Stimulated activated memory B cell treated with anti-CD40 and anti-IgM and Interleukin-4, amounts not matched to agents 10 μg/mL and 1 μg/mL and 100 μg/mL, for 72 hours (primary cell): ENCODE results near the gene TIAL1.
"Not testable (repeated sequence)": the region's sequence is repeated elsewhere in the genome, so short reads cannot be mapped to it uniquely, and the experiment has no call there.

ENCODE experiments used
- ATAC-seq: fragments of 150-1000 bp; cut with Tn5 transposase; 2 replicates; pipeline ENCODE4 v1.10.0; 2021
- H3K27ac Mint-ChIP-seq: one replicate; pipeline ENCODE4 v1.8.0; 2022; ENCODE audit warnings: mild to moderate bottlenecking, mixed read lengths
- H3K27me3 Mint-ChIP-seq: one replicate; pipeline ENCODE4 v1.8.0; 2022; ENCODE audit warnings: mixed read lengths
- H3K36me3 Mint-ChIP-seq: one replicate; pipeline ENCODE4 v1.8.0; 2022; ENCODE audit warnings: mixed read lengths
- H3K4me1 Mint-ChIP-seq: one replicate; pipeline ENCODE4 v1.8.0; 2022; ENCODE audit warnings: mixed read lengths
- H3K4me3 Mint-ChIP-seq: one replicate; pipeline ENCODE4 v1.8.0; 2022; ENCODE audit warnings: mild to moderate bottlenecking, moderate library complexity, mixed read lengths
- H3K9me3 Mint-ChIP-seq: one replicate; pipeline ENCODE4 v1.8.0; 2022; ENCODE audit warnings: mixed read lengths

TIAL1 gene

GRCh38 chr10:119620241-119621077 is 23.7 kb upstream of the TIAL1 start:
- no peaks in the 10 kb centered on the region for H3K9me3 Mint-ChIP-seq
- peaks cover 4% of the 10 kb centered on the region for H3K4me1 Mint-ChIP-seq
- H3K27me3 Mint-ChIP-seq: no peaks in the 10 kb centered on the region
- no peak overlapping the region for H3K27ac Mint-ChIP-seq
- no peak overlapping the region for H3K4me3 Mint-ChIP-seq
- ATAC-seq: no peak
- H3K36me3 Mint-ChIP-seq: no peaks in the 10 kb centered on the region

DNA sequence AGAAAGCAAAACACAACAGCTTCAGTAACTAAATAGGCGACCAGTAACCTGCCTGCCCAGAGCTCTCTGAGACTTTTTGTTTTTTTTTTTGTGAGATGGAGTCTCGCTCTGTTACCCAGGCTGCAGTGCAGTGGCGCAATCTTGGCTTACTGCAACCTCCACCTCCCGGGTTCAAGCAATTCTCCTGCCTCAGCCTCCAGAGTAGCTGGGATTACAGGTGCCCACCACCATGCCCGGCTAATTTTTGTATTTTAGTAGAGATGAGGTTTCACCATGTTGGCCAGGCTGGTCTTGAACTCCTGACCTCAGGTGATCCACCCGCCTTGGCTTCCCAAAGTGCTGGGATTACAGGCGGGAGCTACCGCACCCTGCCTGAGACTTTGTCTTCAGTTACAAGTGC is 23.0 kb upstream of the TIAL1 start:
- not testable (repeated sequence) for H3K4me1 Mint-ChIP-seq, H3K36me3 Mint-ChIP-seq, H3K27ac Mint-ChIP-seq, H3K9me3 Mint-ChIP-seq, H3K27me3 Mint-ChIP-seq, H3K4me3 Mint-ChIP-seq, ATAC-seq

GRCh38 chr10:119619215-119619614 is 22.5 kb upstream of the TIAL1 start:
- Mint-ChIP-seq H3K9me3 (no peaks in the 10 kb centered on the region), H3K4me1 (peaks cover 4% of the 10 kb centered on the region), H3K36me3 (no peaks in the 10 kb centered on the region), H3K27me3 (no peaks in the 10 kb centered on the region), H3K4me3 (no peak overlapping the region), H3K27ac (no peak overlapping the region)
- no peak for ATAC-seq

DNA sequence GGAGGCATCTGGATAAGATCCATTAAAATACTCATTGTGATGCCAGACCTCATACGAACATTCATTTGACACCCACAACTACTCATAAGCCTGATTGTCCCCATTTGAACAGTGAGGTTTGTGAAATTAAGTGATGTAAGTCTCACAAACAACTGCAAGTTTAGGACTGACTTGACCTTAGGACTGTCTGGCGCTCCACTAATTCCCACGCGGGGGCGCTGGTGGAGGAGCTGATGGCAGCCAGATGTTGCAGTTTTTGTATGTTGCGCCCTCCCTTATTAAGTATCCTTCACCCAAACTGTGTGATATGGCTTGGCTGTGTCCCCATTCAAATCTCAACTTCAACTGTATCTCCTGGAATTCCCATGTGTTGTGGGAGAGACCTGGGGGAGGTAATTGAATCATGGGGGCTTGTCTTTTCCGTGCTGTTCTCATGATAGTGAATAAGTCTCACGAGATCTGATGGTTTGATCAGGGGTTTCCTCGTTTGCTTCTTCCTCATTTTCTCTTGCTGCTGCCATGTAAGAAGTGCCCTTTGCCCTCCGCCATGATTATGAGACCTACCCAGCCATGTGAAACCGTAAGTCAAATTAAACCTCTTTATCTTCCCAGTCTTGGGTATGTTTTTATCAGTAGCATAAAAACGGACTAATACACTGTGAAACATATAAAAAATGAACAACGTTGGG is 20.3 kb upstream of the TIAL1 start:
- no peaks in the 10 kb centered on the region for H3K27me3 Mint-ChIP-seq
- no peak overlapping the region for H3K4me3 Mint-ChIP-seq
- no peak overlapping the region for H3K27ac Mint-ChIP-seq
- ATAC-seq: no peak
- no peaks in the 10 kb centered on the region for H3K9me3 Mint-ChIP-seq
- H3K4me1 Mint-ChIP-seq: peaks cover 4% of the 10 kb centered on the region
- H3K36me3 Mint-ChIP-seq: no peaks in the 10 kb centered on the region

- Mint-ChIP-seq H3K36me3 (no peaks in the 10 kb centered on the region), H3K27ac (no peak overlapping the region), H3K27me3 (no peaks in the 10 kb centered on the region), H3K4me3 (no peak overlapping the region), H3K9me3 (peaks cover 4% of the 10 kb centered on the region), H3K4me1 (peaks cover 4% of the 10 kb centered on the region)
- no peak for ATAC-seq
Measured at GRCh38 chr10:119614686-119615085, 17.9 kb upstream of the TIAL1 start.

DNA sequence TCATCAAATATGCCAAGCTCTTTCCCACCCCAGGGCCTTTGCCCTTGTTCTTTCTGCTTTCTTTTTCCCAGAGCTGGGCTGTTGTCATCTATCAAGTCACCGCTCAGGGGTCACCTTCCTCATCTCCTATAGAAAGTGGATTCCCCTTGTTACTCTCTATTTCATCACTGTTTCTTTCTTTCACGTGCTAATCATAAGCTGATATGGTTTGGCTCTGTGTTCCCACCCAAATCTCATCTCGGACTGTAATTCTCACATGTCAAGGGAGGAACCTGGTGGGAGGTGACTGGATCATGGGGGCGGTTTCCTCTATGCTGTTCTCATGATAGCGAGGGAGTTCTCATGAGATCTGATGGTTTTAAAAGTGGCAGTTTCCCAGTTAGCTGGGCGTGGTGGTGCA is 17.0 kb upstream of the TIAL1 start:
- Mint-ChIP-seq H3K27me3 (no peaks in the 10 kb centered on the region), H3K9me3 (peaks cover 4% of the 10 kb centered on the region), H3K4me3 (no peak overlapping the region), H3K4me1 (peaks cover 4% of the 10 kb centered on the region), H3K27ac (no peak overlapping the region), H3K36me3 (no peaks in the 10 kb centered on the region)
- ATAC-seq: no peak

GRCh38 chr10:119611433-119611832 is 14.7 kb upstream of the TIAL1 start:
- H3K27ac Mint-ChIP-seq: no peak overlapping the region
- no peaks in the 10 kb centered on the region for H3K27me3 Mint-ChIP-seq
- peaks cover 4% of the 10 kb centered on the region for H3K9me3 Mint-ChIP-seq
- H3K36me3 Mint-ChIP-seq: no peaks in the 10 kb centered on the region
- H3K4me1 Mint-ChIP-seq: peaks cover 6% of the 10 kb centered on the region
- no peak for ATAC-seq
- H3K4me3 Mint-ChIP-seq: no peak overlapping the region

DNA sequence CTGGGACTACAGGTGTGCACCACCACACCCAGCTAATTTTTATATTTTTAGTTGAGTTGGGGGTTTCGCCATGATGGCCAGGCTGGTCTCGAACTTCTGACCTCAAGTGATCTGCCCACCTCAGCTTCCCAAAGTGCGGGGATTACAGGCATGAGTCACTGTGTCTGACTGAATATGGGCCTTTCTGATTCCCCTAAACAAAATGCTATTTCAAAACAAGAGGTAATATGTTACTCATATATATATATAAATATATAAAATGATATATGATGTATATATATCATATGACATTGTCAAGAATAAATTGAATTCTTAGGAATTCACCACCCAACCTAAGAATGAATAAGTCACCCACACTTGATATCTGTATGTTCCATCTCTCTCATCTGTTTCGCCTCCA is 12.8 kb upstream of the TIAL1 start:
- Mint-ChIP-seq H3K36me3 (no peaks in the 10 kb centered on the region), H3K4me3 (no peak overlapping the region), H3K27ac (no peak overlapping the region), H3K9me3 (peaks cover 4% of the 10 kb centered on the region), H3K27me3 (no peaks in the 10 kb centered on the region), H3K4me1 (peaks cover 6% of the 10 kb centered on the region)
- ATAC-seq: no peak

DNA sequence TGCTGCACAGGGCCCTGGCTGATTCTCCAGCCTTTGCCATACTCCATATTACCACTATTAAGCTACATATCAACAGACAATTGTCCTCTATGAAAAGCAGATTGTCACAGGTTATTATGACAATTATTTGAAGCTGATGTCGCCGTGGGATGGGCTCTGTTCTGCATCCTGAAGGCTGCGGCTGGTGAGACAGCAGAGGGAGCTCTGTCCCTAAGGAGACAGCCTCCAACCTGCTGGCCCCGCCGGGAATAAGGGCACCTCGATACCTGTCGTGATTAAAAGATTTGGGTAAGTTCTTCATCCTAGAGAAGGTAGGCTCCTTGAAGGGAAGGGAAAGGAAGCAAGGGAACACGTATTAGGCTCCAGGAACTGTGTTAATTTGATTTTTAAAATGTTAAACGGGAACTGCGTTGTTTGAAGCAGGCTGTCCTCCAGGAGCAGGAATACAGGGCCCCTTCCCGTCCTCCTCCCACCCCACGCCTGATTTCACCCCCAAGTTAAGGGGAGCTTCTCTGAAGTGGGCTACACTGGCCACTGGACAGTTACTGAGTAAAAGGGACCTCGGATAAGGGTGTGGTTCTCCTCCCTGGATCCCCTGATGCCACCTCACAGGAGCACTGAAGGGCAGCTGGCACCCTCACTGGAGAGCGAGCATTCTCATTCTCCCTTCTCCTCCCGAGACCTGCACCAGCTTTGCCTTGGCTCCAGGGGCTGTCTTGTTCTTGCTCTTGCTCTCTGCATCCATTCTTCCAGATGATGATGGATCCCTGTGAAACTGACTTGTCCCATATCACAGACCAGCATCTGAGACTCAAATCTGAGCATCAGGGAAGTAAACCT is 11.8 kb upstream of the TIAL1 start:
- ATAC-seq: peak; percentile 31
- peak overlapping the region; percentile 29 for H3K4me3 Mint-ChIP-seq
- H3K27ac Mint-ChIP-seq: no peak overlapping the region
- H3K36me3 Mint-ChIP-seq: no peaks in the 10 kb centered on the region
- H3K27me3 Mint-ChIP-seq: no peaks in the 10 kb centered on the region
- peaks cover 6% of the 10 kb centered on the region for H3K4me1 Mint-ChIP-seq
- peaks cover 4% of the 10 kb centered on the region for H3K9me3 Mint-ChIP-seq

DNA sequence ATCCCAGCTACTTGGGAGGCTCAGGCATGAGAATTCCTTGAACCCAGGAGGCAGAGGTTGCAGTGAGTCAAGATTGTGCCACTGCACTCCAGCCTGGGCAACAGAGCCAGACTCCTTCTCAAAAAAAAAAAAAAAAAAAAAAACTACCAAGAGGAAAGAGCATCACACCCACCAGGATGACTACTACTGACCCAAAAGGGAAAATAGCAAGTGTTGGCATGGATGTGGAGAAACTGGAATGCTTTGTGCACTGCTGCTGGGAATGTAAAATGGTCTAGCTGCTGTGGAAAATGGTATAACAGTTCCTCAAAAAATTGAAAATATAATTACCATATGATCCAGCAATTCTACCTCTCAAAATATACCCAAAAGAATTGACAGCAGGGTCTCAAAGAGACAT is 7.7 kb upstream of the TIAL1 start:
- Mint-ChIP-seq H3K27ac (no peak overlapping the region), H3K4me1 (peaks cover 6% of the 10 kb centered on the region), H3K36me3 (no peaks in the 10 kb centered on the region), H3K27me3 (no peaks in the 10 kb centered on the region), H3K9me3 (no peaks in the 10 kb centered on the region), H3K4me3 (no peak overlapping the region)
- no peak for ATAC-seq

DNA sequence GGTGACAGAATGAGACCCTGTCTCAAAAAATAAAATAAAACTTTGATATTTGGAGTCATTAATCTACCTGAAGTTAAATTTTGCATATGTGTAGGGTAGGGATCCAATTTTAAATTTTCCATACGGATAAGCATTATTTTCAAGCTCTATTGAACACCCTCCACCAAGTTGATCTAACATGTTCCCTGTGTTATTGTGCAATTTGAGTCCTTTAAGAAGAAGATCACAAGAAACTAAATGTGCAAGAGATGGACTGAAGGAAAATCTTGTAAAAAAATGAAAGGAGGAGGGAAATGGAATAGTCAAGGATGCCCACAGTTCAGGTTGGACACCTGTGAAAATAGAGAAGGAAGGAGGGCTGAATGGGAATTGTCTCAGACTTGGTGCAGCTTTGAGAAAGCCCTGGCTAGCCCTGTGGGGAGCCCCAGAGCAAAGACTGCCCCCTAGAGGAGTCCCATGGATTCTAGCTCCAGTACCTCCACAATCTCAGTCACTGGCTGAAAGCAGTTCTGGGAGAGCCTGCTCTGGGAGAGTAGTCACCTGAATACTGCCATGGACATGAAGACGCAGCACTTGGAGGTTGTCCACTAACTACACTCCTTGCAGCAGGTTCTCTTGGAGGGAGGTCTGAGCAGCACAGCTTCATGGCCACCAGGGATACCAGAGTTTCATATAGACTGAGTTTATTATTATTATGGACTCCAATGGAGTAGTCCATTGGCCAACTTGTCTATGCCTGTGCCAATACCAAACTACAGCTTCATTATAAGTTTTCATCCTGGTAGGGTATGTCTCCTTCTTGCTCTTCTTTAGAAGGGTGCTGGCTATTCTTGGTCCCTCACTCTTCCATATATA is 5.7 kb upstream of the TIAL1 start:
- Mint-ChIP-seq H3K4me3 (no peak overlapping the region), H3K27ac (no peak overlapping the region), H3K4me1 (peaks cover 5% of the 10 kb centered on the region), H3K36me3 (peaks cover 6% of the 10 kb centered on the region), H3K27me3 (no peaks in the 10 kb centered on the region), H3K9me3 (no peaks in the 10 kb centered on the region)
- ATAC-seq: no peak

GRCh38 chr10:119598397-119598796 is 1.6 kb upstream of the TIAL1 start:
- Mint-ChIP-seq H3K27me3 (no peaks in the 10 kb centered on the region), H3K27ac (peak overlapping the region; percentile 83), H3K4me3 (peak overlapping the region; percentile 97), H3K9me3 (no peaks in the 10 kb centered on the region), H3K4me1 (peaks cover 30% of the 10 kb centered on the region), H3K36me3 (peaks cover 28% of the 10 kb centered on the region)
- ATAC-seq: no peak

DNA sequence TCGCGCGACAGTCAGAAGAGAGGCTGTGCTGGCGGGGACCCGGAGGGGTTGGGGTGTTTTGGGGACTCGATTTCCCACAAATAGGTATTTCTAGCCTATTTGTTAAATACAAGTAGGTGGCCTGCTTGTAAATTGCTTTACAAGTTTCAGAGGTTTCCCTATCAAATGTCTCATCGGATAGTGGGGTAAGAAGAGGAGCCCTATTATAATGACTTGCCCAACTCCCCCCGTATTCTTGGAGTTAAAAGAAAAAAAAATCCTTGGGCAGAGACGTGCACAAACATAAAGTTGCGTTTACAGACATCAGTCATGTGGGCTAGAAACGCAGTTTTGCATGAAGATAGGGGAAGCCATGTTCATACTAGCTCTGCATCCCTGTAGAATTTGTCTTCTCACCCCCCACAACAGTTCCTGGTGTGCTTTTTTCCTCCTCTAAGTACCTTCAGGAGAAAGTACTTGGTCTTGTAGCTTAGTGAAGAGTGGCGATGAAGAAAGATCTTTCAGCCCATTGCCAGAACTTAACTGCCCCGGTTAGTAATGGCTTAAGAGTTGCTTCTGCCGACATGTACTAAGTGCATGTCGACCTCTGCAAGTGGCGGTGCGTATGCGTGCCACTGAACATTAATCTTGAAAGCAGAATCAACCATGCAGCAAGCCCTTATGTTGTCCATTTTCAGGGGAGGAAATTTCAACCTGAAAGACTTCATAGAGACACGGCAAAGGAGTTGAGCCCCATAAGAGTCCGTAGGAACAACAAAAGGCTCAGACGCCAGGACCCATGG is 832 bp upstream of the TIAL1 start:
- H3K4me3 Mint-ChIP-seq: peak overlapping the region; percentile 97
- no peaks in the 10 kb centered on the region for H3K27me3 Mint-ChIP-seq
- peaks cover 38% of the 10 kb centered on the region for H3K4me1 Mint-ChIP-seq
- H3K9me3 Mint-ChIP-seq: no peaks in the 10 kb centered on the region
- H3K36me3 Mint-ChIP-seq: peaks cover 28% of the 10 kb centered on the region
- peak overlapping the region; percentile 83 for H3K27ac Mint-ChIP-seq
- ATAC-seq: peak; percentile 50
